HG03520 (cell line): ENCODE data around the gene PTX4.

Source experiments
- ATAC-seq: cut with Tn5 transposase; IDR thresholded peaks from one replicate; pipeline ENCODE4 v1.9.1; 2021; ENCODE audit warnings: mild to moderate bottlenecking, moderate library complexity; ENCODE audit not compliant: unreplicated experiment

Gene PTX4

GRCh38 chr16:1524366-1524765 lies 35.6 kb upstream of the PTX4 start:
- no peak for ATAC-seq

- ATAC-seq = no peak
These were observed 35.0 kb upstream of the PTX4 start for GRCh38 chr16:1523581-1524245.

DNA sequence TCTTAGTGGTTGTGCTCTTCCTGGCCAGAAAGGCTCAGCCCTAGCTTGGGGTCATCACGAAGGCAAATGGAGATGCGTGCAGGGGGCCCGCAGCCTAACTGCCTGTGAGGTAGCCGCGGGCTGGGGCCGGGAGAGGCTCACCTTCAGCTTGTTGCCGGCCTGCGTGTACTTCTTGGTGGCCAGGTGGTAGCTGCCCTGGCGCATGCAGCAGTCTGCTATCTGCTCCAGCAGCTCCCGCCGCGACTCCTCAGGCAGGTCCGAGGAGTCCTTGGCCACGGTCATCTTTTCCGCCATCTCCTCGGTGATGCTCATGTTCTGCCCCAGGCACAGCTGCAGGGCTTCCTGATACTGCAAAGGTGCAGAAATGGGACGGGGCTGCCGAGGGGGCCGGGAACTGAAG lies 31.7 kb upstream of the PTX4 start:
- no peak for ATAC-seq

DNA sequence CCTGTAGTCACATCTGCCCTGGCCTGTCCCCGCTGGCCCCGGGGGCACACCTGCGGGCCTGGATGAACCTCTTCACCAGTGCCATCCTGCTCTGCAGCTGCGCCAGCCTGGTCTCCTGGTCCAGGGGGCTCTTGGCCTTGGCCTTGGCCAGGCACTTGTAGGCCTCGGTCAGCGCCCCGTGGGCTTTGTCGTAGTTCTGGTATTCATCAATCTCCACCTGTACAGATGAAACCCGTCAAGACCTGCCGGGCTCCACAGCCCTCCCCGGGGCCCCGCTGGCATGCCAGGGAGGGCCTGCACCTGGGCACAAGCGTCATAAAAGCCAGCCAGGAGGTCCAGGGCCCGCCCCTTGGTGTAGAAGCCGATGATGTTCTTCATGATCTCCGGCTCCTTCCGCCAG lies 31.1 kb upstream of the PTX4 start:
- no peak for ATAC-seq

DNA sequence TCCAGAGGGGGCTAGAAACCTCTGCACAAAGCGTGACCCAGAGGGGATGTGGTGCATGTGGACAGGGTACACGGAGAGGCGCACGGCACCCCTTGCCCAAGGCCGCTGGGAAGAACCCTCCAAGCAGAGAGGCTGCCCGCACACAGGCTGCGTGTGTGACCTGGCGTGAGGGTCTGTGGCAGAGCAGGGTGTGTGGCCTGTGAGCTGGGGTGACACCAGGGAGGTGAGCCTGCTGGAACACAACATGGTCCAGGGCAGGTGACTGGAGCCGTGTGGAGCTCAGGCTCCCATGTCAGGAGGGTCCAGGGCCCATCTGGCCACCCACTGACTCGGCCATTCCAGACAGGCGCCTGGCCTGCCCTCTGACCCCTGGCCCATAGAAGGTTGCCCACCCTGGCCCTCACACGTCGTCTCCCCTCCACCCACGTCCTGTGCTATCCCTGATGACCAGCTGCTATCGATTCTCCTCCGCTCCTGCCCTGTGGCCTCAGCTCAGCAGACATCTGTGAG lies 29.9 kb upstream of the PTX4 start:
- no peak for ATAC-seq

DNA sequence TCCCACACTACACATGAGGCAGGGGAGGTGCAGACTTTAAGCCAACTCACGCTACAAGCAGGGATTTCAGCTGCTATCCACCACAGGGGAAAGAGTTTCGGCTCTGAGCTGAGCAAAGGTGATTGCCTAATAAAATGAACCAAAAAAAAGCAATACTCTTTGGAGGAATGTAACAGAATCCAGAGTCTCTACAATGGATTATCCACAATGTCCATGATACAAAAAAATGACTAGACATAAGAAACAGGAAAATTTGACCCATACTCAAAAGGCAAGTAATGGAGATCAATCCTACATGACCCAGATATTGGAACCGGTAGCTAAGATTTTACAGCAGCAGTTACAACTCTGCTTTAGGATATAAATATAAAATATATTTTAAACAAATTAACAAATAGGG lies 25.8 kb upstream of the PTX4 start:
- no peak for ATAC-seq

DNA sequence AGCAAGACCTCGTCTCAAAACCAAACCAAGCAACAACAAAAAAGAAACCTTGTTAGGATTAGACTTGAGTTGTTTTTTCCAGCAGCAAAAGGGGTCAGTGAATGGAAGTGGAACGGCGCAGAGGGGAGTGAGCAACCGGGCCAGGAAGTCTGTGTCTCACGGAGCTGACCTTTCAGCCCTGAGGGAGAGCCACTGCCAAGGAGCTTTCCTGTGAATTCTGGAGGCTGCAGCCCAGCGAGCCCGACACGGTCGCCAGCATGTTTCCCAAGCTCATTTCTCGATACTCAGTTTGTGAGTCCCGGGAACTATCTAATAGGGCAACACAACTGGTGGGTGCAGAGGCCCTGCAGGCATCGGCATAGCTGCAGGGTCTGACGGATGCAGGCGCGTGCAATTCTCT lies 24.0 kb upstream of the PTX4 start:
- ATAC-seq = no peak

DNA sequence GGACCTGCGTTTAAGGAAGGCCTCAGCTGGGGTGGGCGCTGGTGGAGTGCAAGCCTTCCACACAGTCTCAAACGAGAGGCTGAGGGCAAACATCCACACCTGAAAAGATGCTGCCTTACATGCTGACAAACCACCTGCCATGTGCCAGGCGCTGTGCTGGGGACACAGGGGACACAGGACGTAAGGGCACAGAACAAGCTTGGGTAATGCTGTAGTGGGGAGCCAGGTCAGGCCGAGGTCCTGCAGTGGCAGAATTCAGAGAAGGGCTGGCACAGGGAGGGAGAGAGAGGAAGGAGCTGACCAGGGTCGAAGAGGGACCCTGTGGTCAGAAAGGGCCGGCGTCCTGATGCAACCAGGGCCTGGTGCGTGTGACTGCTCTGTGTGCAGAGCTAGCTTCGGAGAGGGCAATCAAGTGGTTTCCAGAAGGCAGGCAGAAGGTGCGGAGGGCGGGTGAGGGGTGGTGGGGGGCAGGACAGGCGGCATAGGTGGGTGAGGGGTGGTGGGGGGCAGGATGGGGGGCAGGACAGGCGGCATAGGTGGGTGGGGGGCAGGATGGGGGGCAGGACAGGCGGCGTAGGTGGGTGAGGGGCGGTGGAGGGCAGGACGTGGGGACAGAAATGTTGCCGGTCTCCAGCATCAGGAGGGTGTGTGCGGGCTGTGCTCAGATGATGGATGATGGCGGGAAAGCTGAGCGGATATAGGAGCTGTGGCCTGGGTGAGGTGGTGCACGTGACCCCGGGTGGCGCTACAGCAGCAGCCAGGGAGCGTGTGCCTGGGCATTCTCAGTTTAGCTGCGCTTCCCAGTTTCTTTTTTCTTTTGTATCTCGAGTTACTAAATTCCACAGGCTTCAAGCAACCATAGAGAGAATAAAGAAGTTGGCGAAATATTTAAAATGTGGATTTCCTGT lies 23.2 kb upstream of the PTX4 start:
- ATAC-seq = no peak

- no peak for ATAC-seq
These were observed 22.2 kb upstream of the PTX4 start for GRCh38 chr16:1510941-1511351.

DNA sequence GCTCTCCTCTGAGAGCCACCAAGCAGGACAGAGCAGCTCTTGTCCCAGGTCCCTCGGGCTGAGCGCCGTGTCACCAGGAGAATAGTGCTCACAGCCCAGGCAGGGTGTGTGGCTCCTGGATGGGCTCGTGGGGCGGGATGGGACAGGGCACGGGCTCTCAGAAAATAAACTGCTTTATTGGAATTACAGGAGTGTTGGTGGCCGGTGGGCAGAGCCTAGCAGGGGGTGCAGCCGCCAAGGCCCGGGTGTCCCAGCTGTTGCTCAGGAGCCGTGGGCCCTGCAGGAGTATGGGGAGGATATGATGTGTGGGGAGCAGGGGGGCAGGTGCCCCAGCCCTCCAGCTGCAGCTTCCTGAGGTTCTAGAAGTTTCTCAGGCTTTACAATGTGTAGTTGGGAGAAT lies 21.5 kb upstream of the PTX4 start:
- no peak for ATAC-seq

- ATAC-seq = no peak
These were observed 20.8 kb upstream of the PTX4 start for GRCh38 chr16:1509307-1510221.

DNA sequence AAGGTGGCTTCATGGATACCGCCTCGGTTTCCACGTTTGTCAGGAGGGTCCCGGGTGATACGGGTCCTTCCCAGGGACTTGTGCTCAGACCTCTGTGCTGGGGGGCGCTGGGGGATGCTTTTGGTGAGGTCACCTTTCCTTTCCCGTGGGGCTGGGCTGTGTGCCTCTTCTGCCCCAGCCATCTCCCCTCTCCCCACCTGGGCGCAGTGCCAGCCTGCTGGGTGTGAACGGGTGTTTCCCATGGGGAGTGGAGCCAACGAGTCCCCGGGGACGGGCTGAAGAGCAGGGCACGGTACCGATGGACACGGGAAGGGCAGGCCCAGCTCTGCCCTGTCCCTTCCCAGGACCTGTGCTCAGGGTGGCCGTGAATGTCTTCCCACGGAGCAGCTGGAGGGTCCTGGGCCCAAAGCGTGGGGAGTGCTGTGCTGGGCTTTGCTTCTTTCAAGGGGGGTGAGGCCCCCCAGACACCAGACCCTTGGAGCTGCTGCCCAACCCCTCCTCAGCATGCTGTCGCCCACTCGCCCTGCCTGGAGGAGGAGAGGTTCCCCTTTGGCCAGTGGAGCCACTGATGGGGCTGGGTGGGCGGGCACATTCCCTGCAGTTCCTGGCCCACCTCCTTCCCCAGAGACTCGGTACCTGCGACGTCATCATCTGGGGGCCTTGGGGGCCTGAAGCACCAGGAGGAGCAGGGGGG lies 19.9 kb upstream of the PTX4 start:
- ATAC-seq = no peak

- ATAC-seq = no peak
These were observed 17.9 kb upstream of the PTX4 start for GRCh38 chr16:1506494-1507213.

- no peak for ATAC-seq
These were observed 17.2 kb upstream of the PTX4 start for GRCh38 chr16:1505912-1506311.

- ATAC-seq = no peak
These were observed 16.5 kb upstream of the PTX4 start for GRCh38 chr16:1505073-1505844.

DNA sequence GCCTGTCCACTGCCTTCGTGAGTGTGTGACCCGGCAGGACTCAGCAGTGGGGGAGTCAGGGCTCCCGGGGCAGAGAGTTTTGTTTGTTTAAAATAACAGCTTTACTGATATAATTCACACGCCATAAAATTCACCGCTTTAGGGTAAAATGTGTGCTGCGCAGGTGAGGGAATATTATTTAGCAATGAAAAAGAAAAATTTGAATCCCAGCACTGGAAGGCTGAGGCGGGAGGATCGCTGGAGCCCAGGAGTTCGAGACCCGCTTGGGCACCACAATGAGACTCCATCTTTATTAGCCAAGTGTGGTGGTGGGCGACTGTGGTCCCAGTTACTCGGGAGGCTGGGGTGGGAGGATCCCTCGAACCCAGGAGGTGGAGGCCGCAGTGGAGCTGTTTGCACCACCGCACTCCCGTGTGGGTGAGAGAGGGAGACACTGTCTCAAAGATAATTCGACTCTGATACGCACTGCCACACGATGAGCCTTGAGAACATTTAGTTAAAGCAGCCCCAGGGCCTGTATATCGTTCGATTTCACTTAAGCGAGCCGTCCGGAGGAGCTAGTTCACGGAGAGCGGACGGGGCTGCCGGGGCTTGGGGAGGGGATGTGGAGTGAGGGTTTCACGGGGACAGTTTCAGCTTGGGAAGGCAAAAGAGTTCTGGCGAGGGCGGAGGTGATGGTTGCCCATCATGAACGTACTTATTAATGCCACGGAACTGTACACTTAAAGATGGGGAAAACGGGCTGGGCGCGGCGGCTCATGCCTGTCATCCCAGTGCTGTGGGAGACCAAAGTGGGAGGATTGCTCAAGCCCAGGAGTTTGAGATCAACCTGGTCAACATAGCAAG lies 14.6 kb upstream of the PTX4 start:
- ATAC-seq = no peak

GRCh38 chr16:1502092-1503004 lies 13.6 kb upstream of the PTX4 start:
- no peak for ATAC-seq
